GM23338 (cell line): ENCODE data around the gene SOX10. TPM values are rescaled to one million over a fixed set of nuclear protein-coding genes. Genes with fewer than 3 reads are reported as not detected.

Experiments used
- ATAC-seq: fragments of 200-7000 bp; cut with Tn5 transposase; 3 replicates; pipeline ENCODE4 v1.9.1; 2020
- DNase-seq: peaks from one replicate; pipeline ENCODE4 v3.0.0-alpha.2; 2015; ENCODE audit warnings: low spot score
- H2AFZ ChIP-seq: fragments of 200-600 bp; sonication (generic); 2 replicates; pipeline ENCODE4 v1.8.0; 2016; ENCODE audit warnings: antibody characterized with exemption, mild to moderate bottlenecking, moderate library complexity
- H3F3A ChIP-seq: fragments of 200-600 bp; sonication (generic); replicated peaks from 2 replicates; pipeline ENCODE4 v1.8.0; 2017; ENCODE audit warnings: antibody characterized with exemption, mixed run types, low read depth
- H3K27ac ChIP-seq: fragments of 200-600 bp; sonication (generic); 2 replicates; pipeline ENCODE4 v1.6.1; 2016; ENCODE audit warnings: low read depth
- H3K27me3 ChIP-seq: fragments of 200-600 bp; sonication (generic); 2 replicates; pipeline ENCODE4 v1.8.0; 2016; ENCODE audit warnings: mild to moderate bottlenecking, mixed run types, moderate library complexity; ENCODE audit not compliant: insufficient read depth
- H3K36me3 ChIP-seq: fragments of 200-600 bp; sonication (generic); 2 replicates; pipeline ENCODE4 v1.8.0; 2016; ENCODE audit warnings: mild to moderate bottlenecking; ENCODE audit not compliant: insufficient read depth
- H3K4me1 ChIP-seq: fragments of 200-600 bp; sonication (generic); 2 replicates; pipeline ENCODE4 v1.8.0; 2016; ENCODE audit warnings: mild to moderate bottlenecking, moderate library complexity; ENCODE audit not compliant: insufficient read depth
- H3K4me2 ChIP-seq: fragments of 200-600 bp; sonication (generic); 2 replicates; pipeline ENCODE4 v1.7.1; 2017; ENCODE audit warnings: mixed run types
- H3K4me3 ChIP-seq: fragments of 200-600 bp; sonication (generic); 2 replicates; pipeline ENCODE4 v1.6.1; 2016; ENCODE audit warnings: mixed run types
- H3K79me2 ChIP-seq: fragments of 200-600 bp; sonication (generic); replicated peaks from 2 replicates; pipeline ENCODE4 v1.8.0; 2017; ENCODE audit warnings: mild to moderate bottlenecking; ENCODE audit not compliant: insufficient read depth
- H3K9me2 ChIP-seq: fragments of 200-600 bp; sonication (generic); 2 replicates; pipeline ENCODE4 v1.8.0; 2017; ENCODE audit not compliant: insufficient read depth
- H4K20me1 ChIP-seq: fragments of 200-600 bp; sonication (generic); replicated peaks from 2 replicates; pipeline ENCODE4 v1.8.0; 2017; ENCODE audit warnings: mild to moderate bottlenecking; ENCODE audit not compliant: insufficient read depth
- H3K27ac Mint-ChIP-seq: 2 replicates; pipeline ENCODE4 v1.8.0; 2020; ENCODE audit warnings: inconsistent platforms, mild to moderate bottlenecking, moderate library complexity, mixed read lengths
- H3K27me3 Mint-ChIP-seq: 3 replicates; pipeline ENCODE4 v1.8.0; 2022; ENCODE audit warnings: low read depth, mild to moderate bottlenecking, moderate library complexity, mixed read lengths, inconsistent platforms; ENCODE audit not compliant: insufficient read depth, poor library complexity
- H3K36me3 Mint-ChIP-seq: 3 replicates; pipeline ENCODE4 v1.8.0; 2021; ENCODE audit warnings: low read depth, mild to moderate bottlenecking, inconsistent platforms, moderate library complexity, mixed read lengths
- H3K4me1 Mint-ChIP-seq: 3 replicates; pipeline ENCODE4 v1.8.0; 2020; ENCODE audit warnings: mild to moderate bottlenecking, inconsistent platforms, mixed read lengths
- H3K4me3 Mint-ChIP-seq: 3 replicates; pipeline ENCODE4 v1.8.0; 2021; ENCODE audit warnings: moderate library complexity, mild to moderate bottlenecking, inconsistent platforms, mixed read lengths
- H3K9me3 Mint-ChIP-seq: 3 replicates; pipeline ENCODE4 v1.8.0; 2020; ENCODE audit warnings: moderate library complexity, mild to moderate bottlenecking, inconsistent platforms, mixed read lengths
- EZH2 ChIP-seq: fragments of 200-600 bp; sonication (generic); IDR thresholded peaks from one replicate; pipeline ENCODE4 v1.8.0; 2017; ENCODE audit warnings: antibody characterized with exemption, mild to moderate bottlenecking, low read depth; ENCODE audit not compliant: unreplicated experiment
- EZH2phosphoT487 ChIP-seq: fragments of 200-600 bp; sonication (generic); IDR thresholded peaks from one replicate; pipeline ENCODE4 v1.8.1; 2018; ENCODE audit warnings: antibody characterized with exemption; ENCODE audit not compliant: unreplicated experiment
- JUNB ChIP-seq: IDR thresholded peaks from one replicate; pipeline ENCODE4 v1.6.1; 2016; ENCODE audit warnings: antibody characterized with exemption; ENCODE audit not compliant: unreplicated experiment
- NANOG ChIP-seq: IDR thresholded peaks from 2 replicates; pipeline ENCODE4 v1.6.1; 2016; ENCODE audit warnings: antibody characterized with exemption, borderline replicate concordance
- POLR2AphosphoS5 ChIP-seq: IDR thresholded peaks from 2 replicates; pipeline ENCODE4 v1.6.1; 2016; ENCODE audit warnings: antibody characterized with exemption, low read depth
- STAT1 ChIP-seq: IDR thresholded peaks from one replicate; pipeline ENCODE4 v1.6.1; 2016; ENCODE audit warnings: antibody characterized with exemption; ENCODE audit not compliant: unreplicated experiment
- ZNF114 ChIP-seq: fragments of 250-450 bp; sonication (Bioruptor Pico); IDR thresholded peaks from 2 replicates; pipeline ENCODE4 v1.5.0; 2020; ENCODE audit warnings: mild to moderate bottlenecking, moderate library complexity
- ZNF331 ChIP-seq: fragments of 250-450 bp; sonication (Bioruptor Pico); IDR thresholded peaks from 2 replicates; pipeline ENCODE4 v1.5.0; 2020; ENCODE audit warnings: low read depth, mild to moderate bottlenecking, moderate library complexity
- polyA plus RNA-seq: library from polyadenylated mRNA; unstranded; fragments of >200 nt; fragmentation: Nextera tagmentation; extraction: Ambion mirVana; gene quantifications from 2 replicates; pipeline ENCODE4 v1.2.1, GENCODE V29; 2016
- total RNA-seq: library from RNA; depleted of rRNA; stranded (reverse); fragments of >200 nt; shearing (Covaris generic); gene quantifications from 2 replicates; pipeline ENCODE4 v1.2.3, GENCODE V29; 2014
- TF ChIP-seq, protein P1 (sequence below): IDR thresholded peaks from 2 replicates; pipeline ENCODE4 v1.6.1; 2016; ENCODE audit warnings: antibody characterized with exemption
- TF ChIP-seq, protein P2 (sequence below), 2 experiments: fragments of 200-600 bp in 1 of 2; sonication (generic) in 1 of 2; conservative IDR thresholded peaks; 2 replicates each; pipeline versions ENCODE4 v1.5.1 to v1.6.1; 2016 to 2017; ENCODE audit warnings: antibody characterized with exemption in 2 of 2, low read depth in 2 of 2, mild to moderate bottlenecking in 2 of 2, moderate library complexity in 1 of 2

The SOX10 gene
- total and polyA plus RNA-seq, 2 experiments from 2014 or later = 1.1 to 2.1 TPM

DNA sequence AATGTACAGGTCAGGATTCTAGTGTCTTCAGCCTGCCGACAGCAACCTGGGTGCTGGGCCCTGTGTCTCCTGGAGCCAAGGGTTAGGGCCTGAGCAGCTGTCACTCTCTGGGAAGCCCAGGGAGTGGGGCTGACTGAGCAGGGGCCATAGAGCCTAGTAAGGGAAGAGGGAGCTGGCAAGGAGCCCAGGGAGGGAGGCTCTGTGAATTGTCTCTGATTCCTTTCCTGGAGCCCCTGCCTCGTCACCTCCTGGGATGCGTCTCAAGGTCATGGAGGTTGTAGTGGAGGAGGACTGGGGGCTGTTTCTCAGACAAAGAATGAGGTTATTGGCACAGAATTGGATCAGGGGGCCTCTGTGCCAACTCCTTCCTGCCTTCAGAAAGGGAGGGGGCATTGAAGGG, 11.8 kb downstream of the SOX10 start:
- peaks cover 17% of the 10 kb centered on the region for H3K4me1 ChIP-seq
- Mint-ChIP-seq H3K27ac (peak overlapping the region; percentile 54), H3K27me3 (peaks cover 20% of the 10 kb centered on the region), H3K36me3 (peaks cover 18% of the 10 kb centered on the region), H3K4me3 (no peak overlapping the region; the same call in 2 of the 3 replicates), H3K4me1 (peaks cover 28% of the 10 kb centered on the region), H3K9me3 (no peaks in the 10 kb centered on the region; the same call in 2 of the 3 replicates)
- 0 out of 2 replicates have a peak, but pooled peaks cover 3% of the 10 kb centered on the region for H3K36me3 ChIP-seq
- H3K9me2 ChIP-seq = no peaks in the 10 kb centered on the region
- H3K27ac ChIP-seq = no peak overlapping the region
- ATAC-seq (peak; percentile 7; the same call in 1 of the 3 replicates), DNase-seq (no peak)
- no peak overlapping the region for H2AFZ ChIP-seq
- TF ChIP-seq ZNF331 (no peak), ZNF114 (no peak), STAT1 (no peak), EZH2 (no peak), JUNB (no peak), NANOG (no peak), POLR2AphosphoS5 (no peak), EZH2phosphoT487 (no peak)
- TF ChIP-seq, protein P1, sequence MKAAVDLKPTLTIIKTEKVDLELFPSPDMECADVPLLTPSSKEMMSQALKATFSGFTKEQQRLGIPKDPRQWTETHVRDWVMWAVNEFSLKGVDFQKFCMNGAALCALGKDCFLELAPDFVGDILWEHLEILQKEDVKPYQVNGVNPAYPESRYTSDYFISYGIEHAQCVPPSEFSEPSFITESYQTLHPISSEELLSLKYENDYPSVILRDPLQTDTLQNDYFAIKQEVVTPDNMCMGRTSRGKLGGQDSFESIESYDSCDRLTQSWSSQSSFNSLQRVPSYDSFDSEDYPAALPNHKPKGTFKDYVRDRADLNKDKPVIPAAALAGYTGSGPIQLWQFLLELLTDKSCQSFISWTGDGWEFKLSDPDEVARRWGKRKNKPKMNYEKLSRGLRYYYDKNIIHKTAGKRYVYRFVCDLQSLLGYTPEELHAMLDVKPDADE = no peak
- TF ChIP-seq, protein P2, sequence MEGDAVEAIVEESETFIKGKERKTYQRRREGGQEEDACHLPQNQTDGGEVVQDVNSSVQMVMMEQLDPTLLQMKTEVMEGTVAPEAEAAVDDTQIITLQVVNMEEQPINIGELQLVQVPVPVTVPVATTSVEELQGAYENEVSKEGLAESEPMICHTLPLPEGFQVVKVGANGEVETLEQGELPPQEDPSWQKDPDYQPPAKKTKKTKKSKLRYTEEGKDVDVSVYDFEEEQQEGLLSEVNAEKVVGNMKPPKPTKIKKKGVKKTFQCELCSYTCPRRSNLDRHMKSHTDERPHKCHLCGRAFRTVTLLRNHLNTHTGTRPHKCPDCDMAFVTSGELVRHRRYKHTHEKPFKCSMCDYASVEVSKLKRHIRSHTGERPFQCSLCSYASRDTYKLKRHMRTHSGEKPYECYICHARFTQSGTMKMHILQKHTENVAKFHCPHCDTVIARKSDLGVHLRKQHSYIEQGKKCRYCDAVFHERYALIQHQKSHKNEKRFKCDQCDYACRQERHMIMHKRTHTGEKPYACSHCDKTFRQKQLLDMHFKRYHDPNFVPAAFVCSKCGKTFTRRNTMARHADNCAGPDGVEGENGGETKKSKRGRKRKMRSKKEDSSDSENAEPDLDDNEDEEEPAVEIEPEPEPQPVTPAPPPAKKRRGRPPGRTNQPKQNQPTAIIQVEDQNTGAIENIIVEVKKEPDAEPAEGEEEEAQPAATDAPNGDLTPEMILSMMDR (conservative IDR thresholded peaks at IDR 0.05; ENCODE audit: low read depth in 2 of 2) = no peak
- peaks cover 8% of the 10 kb centered on the region; the same call in 1 of the 2 replicates for H4K20me1 ChIP-seq
- peaks cover 4% of the 10 kb centered on the region; the same call in 1 of the 2 replicates for H3F3A ChIP-seq
- no peaks in the 10 kb centered on the region for H3K27me3 ChIP-seq
- H3K4me3 ChIP-seq = no peak overlapping the region
- 0 out of 2 replicates have a peak overlapping the region, but pooled peaks have one; percentile 62 for H3K4me2 ChIP-seq
- no peaks in the 10 kb centered on the region for H3K79me2 ChIP-seq

DNA sequence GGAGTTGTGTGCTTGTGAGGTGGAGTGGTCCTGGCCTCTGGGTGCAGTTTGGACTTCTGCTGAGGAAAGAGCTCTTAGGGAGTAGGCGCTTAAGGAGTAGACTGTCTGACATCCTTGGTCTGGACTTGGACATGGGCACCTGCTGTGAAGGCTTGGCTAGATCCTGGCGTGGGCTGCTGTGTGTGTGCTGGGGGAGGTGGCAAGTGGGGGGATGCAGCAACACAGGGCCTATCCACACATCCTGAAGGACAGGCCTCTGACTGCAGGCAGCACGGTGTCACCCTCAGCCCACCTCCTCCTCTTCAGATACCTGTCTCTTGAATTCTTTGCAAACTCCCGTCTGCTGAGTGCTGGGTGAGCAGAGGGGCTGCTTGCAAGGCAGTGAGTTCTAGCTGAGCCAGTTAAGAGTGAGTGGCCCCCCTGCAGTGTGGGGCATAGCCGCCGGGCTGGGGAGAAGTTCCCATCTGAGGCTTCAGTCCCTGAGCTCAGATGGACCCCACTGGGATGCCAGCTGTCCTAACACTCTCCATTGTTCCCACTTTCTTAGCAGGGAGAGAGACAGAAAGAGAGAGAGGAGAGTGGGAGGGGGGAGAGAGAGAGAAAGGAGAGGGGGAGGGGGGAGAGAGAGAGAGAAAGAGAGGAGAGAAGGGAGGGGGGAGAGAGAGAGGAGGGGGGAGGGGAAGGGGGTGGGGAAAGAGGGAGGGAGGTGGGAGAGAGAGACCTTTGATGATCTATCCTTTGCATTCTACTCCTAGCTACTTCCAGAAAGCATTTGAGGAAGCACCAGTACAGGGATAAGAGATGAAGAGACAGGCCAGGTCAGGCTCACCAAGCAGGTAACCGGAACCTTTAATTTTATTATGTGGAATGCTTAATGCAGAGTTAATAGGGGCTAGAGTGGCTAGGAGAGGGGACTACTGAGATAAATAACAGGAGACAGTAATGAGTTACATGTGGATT, 12.6 kb downstream of the SOX10 start:
- Mint-ChIP-seq H3K27me3 (peaks cover 20% of the 10 kb centered on the region), H3K4me3 (peak overlapping the region; percentile 55), H3K27ac (peak overlapping the region; percentile 90), H3K4me1 (peaks cover 31% of the 10 kb centered on the region), H3K9me3 (no peaks in the 10 kb centered on the region; the same call in 2 of the 3 replicates), H3K36me3 (peaks cover 25% of the 10 kb centered on the region)
- DNase-seq = peak; percentile 76
- H4K20me1 ChIP-seq = peaks cover 8% of the 10 kb centered on the region; the same call in 1 of the 2 replicates
- H3F3A ChIP-seq = peaks cover 9% of the 10 kb centered on the region; the same call in 1 of the 2 replicates
- no peak overlapping the region for H2AFZ ChIP-seq
- no peaks in the 10 kb centered on the region for H3K79me2 ChIP-seq
- H3K4me3 ChIP-seq = peak overlapping the region; percentile 41; the same call in 1 of the 2 replicates
- ATAC-seq = peak; percentile 85
- no peaks in the 10 kb centered on the region for H3K27me3 ChIP-seq
- peak overlapping the region; percentile 71 for H3K4me2 ChIP-seq
- H3K27ac ChIP-seq = peak overlapping the region; percentile 81
- H3K36me3 ChIP-seq = 0 out of 2 replicates have a peak, but pooled peaks cover 3% of the 10 kb centered on the region
- H3K9me2 ChIP-seq = no peaks in the 10 kb centered on the region
- TF ChIP-seq NANOG (no peak), POLR2AphosphoS5 (0 out of 2 replicates have a peak, but pooled peaks have one; percentile 36)
- peaks cover 17% of the 10 kb centered on the region for H3K4me1 ChIP-seq
